ENCODE results near the gene INSYN2B.

DNA sequence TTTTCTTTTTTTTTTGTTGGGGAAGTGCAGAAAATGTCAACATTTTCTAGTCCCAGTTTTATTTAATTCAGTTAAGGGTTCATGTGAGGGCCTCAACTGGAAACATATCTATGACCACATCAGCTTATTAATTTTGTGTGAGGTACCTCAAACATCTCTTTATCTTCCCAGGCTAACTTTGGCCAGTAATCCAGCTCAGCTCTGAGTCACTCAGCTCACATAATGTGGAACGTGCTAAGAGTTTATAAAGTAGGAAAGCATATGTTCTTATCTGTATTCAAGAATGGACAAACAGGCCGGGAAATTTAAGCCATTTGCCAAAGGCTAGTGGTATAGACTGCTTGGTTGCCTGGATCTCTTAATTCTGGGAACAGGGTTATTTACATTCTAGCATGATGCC lies 118.4 kb downstream of the INSYN2B start:
- TF ChIP-seq, protein P1, sequence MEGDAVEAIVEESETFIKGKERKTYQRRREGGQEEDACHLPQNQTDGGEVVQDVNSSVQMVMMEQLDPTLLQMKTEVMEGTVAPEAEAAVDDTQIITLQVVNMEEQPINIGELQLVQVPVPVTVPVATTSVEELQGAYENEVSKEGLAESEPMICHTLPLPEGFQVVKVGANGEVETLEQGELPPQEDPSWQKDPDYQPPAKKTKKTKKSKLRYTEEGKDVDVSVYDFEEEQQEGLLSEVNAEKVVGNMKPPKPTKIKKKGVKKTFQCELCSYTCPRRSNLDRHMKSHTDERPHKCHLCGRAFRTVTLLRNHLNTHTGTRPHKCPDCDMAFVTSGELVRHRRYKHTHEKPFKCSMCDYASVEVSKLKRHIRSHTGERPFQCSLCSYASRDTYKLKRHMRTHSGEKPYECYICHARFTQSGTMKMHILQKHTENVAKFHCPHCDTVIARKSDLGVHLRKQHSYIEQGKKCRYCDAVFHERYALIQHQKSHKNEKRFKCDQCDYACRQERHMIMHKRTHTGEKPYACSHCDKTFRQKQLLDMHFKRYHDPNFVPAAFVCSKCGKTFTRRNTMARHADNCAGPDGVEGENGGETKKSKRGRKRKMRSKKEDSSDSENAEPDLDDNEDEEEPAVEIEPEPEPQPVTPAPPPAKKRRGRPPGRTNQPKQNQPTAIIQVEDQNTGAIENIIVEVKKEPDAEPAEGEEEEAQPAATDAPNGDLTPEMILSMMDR (IDR thresholded peaks at IDR 0.05; ENCODE audit: insufficient read depth, low read length, poor library complexity, severe bottlenecking) = no peak
- no peak for TF ChIP-seq EZH2phosphoT487 (conservative IDR thresholded peaks at IDR 0.05; ENCODE audit: low read length)
